Heart left ventricle (tissue), 13 donors: ENCODE results near the gene DNAJC25.

Experiments used
- POLR2A ChIP-seq, 2 donors: fragments of 450-650 bp; IDR thresholded peaks; one replicate each; pipeline ENCODE4 v1.6.1; 2017; ENCODE audit warnings: antibody characterized with exemption in 2 of 2, mild to moderate bottlenecking in 2 of 2, moderate library complexity in 2 of 2
- TF ChIP-seq, protein P1 (sequence below), 12 donors: fragments of 200-600 bp; sonication (generic) in 4 of 12; IDR thresholded peaks; one replicate each; pipeline versions ENCODE4 v1.5.0 to v1.8.0; 2018 to 2022; ENCODE audit warnings: antibody characterized with exemption in 12 of 12, mild to moderate bottlenecking in 5 of 12
- donor health status: ischemic (EF 13 %, LVEDD 7.1; RV severe dilation, severe dysfunction).
- donor health status: DM: no; HTN: yes; CAD: no.
- donor health status: DM: no; HTN: no; CAD: no.
- donor health status: ischemic (EF 25% LVEDD 6.9; RV normal size, moderate dysfunction).
- donor health status: ischemic (EF 25% LVEDD 5.7; RV mildly dilated, moderate dysfunction).
- donor health status: ischemic (EF 35%, LVEDD 5.7; RV mildly dilated, moderate dysfunction).
- donor health status: nonischemic (EF 11% LVEDD 7.7; RV severe dilation, severe dysfunction).
- donor health status: DM: yes; HTN: yes; CAD: no.
- donor health status: PGD.
- donor health status: ischemic (EF 29% LVEDD 5.4; RV normal size, mild dysfunction).
- donor health status: nonischemic (EF 23%, LVEDD 6.1; RV moderate dilation, normal function).

DNA sequence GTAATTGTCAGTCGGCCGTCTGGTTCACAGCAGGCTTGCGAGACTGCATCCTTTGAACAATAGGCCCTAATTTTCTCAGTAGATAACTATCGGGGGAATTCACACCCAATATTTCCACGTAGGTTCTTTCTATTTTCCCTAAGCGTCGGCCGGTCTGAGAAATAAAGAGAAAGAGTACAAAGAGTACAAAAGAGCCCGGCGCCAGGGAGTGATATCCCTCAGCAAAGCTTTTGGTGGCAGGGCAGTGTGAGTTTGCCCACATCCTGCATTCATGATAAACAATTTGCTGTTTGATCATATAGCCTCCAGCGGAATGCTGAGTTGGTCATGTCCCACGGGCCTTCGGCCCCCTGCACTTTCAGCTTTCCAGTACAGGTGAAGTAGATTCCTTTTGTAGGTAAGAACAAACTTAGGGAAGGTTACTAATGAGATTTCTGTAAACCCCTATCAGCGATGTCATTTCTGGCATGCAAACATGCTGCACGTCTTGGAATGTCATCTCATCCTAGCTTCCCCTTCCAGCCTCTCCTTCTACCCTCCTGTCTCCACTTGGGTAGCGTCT is 27.0 kb upstream of the DNAJC25 start:
- no peak for TF ChIP-seq POLR2A (IDR thresholded peaks at IDR 0.05)
- TF ChIP-seq, protein P1, sequence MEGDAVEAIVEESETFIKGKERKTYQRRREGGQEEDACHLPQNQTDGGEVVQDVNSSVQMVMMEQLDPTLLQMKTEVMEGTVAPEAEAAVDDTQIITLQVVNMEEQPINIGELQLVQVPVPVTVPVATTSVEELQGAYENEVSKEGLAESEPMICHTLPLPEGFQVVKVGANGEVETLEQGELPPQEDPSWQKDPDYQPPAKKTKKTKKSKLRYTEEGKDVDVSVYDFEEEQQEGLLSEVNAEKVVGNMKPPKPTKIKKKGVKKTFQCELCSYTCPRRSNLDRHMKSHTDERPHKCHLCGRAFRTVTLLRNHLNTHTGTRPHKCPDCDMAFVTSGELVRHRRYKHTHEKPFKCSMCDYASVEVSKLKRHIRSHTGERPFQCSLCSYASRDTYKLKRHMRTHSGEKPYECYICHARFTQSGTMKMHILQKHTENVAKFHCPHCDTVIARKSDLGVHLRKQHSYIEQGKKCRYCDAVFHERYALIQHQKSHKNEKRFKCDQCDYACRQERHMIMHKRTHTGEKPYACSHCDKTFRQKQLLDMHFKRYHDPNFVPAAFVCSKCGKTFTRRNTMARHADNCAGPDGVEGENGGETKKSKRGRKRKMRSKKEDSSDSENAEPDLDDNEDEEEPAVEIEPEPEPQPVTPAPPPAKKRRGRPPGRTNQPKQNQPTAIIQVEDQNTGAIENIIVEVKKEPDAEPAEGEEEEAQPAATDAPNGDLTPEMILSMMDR (IDR thresholded peaks at IDR 0.05): no peak
